ENCODE data around the gene FPGS. TPM values are rescaled to one million over a fixed set of nuclear protein-coding genes. Genes with fewer than 3 reads are reported as not detected.
A peak's percentile ranks its signal among the peaks of the same experiment; 100 is the strongest.

FPGS gene
- total and polyA plus RNA-seq, 2 of the 4 experiments (the other 2 are of a cell fraction), result 43.9 to 75.7 TPM

DNA sequence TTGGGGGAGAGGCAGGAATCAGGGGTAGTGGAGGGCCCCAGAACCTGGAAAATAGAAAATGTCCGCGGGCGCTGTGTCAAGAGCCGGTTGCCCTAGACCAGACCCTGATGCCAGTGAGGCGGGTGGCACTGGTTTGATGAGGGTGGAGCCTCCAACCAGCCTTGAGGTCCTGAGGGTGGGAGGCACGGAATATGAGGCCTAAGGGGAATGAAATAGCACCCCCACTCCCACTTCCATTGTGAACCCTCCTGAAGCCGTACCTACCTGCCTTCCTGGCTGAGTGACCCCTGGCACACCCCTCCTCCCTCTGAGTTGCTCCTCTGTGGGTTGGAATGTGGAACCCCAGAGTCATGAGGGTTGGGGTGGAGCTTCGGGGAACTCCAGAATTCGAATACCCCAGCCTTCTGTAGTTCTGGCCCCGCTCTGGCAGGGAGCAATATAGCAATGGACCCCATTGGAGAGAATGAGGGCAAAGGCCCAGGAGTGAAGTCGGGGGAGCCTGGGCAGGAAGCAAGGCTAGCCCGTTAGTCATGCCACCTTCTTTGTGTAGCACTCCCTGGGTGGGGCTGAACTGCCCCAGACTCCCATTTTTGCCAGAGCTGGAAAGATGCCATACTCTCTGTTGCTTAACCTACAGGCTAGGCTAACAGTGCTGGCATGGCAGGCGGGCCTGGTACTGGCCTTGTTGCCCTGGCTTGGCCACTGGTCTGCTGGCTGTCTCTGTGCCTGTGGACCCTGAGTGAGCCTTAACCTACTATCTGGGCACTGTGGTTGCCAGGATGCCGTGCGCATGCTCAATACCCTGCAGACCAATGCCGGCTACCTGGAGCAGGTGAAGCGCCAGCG lies 1.0 kb downstream of the FPGS start:
- no TSS peak for BruUV-seq (replicated peaks)

More for the DNA sequence above, 1.0 kb downstream of the FPGS start:
- Histone ChIP-seq H3K4me2 (ENCODE audit: low read depth, low read length) (peak overlapping the region; percentile 93), H3K9me1 (ENCODE audit: insufficient read depth, low read length) (peaks cover 15% of the 10 kb centered on the region; the same call in 1 of the 2 replicates), H3K14ac (replicated peaks; ENCODE audit: low read depth, low read length) (peak overlapping the region; percentile 98), H2AK9ac (replicated peaks; ENCODE audit: low read depth, low read length, poor library complexity) (peak overlapping the region; percentile 99), H3K4ac (ENCODE audit: low read depth, low read length) (peak overlapping the region; percentile 98), H4K20me1 (ENCODE audit: insufficient read depth, low read length) (no peaks in the 10 kb centered on the region; the same call in 1 of the 2 replicates), H3K23ac (ENCODE audit: low read depth, low read length) (peak overlapping the region; percentile 93), H3K9me3 (ENCODE audit: control insufficient read depth, insufficient read depth, low read length) (no peaks in the 10 kb centered on the region), H3K4me1 (ENCODE audit: control insufficient read depth, insufficient read depth, low read length) (peaks cover 15% of the 10 kb centered on the region), H2BK5ac (ENCODE audit: low read depth, low read length, poor library complexity, severe bottlenecking) (peak overlapping the region; percentile 65), H3K9ac (ENCODE audit: low read depth, low read length) (peak overlapping the region; percentile 94), H2BK20ac (ENCODE audit: low read depth, low read length) (no peak overlapping the region), H3K56ac (ENCODE audit: extremely low read depth, insufficient read depth, low read length) (peak overlapping the region; percentile 94), H3K27ac (ENCODE audit: insufficient read depth, low read length) (peak overlapping the region; percentile 79), H3K4me3 (ENCODE audit: insufficient read depth, low read depth, low read length) (peak overlapping the region; percentile 71), H3K36me3 (ENCODE audit: control insufficient read depth, insufficient read depth, low read length) (peaks cover 26% of the 10 kb centered on the region), H4K91ac (ENCODE audit: insufficient read depth, low read depth, low read length) (peak overlapping the region; percentile 84), H2BK15ac (ENCODE audit: low read depth, low read length) (peak overlapping the region; percentile 49; the same call in 1 of the 3 replicates), H3K27me3 (ENCODE audit: control insufficient read depth, insufficient read depth, low read length) (no peaks in the 10 kb centered on the region), H3K79me1 (ENCODE audit: low read depth in 1 of 2, low read length in 2 of 2) (peaks cover 27 to 49% of the 10 kb centered on the region in 2 experiments), H3K18ac (ENCODE audit: low read depth, low read length) (peak overlapping the region; percentile 45), H2AK5ac (ENCODE audit: low read depth, low read length) (peak overlapping the region; percentile 96), H4K5ac (ENCODE audit: low read depth, low read length) (peak overlapping the region; percentile 64), H2AFZ (replicated peaks; ENCODE audit: low read length, poor library complexity) (peak overlapping the region; percentile 100), H4K8ac (ENCODE audit: low read depth in 2 of 2, low read length in 2 of 2) (peak overlapping the region; percentile 84 to 98), H2BK120ac (ENCODE audit: low read depth, low read length) (peak overlapping the region; percentile 62)
- DNase-seq, result no peak
- ChIA-PET POLR2A (ENCODE audit: unreplicated experiment) (interaction anchor here (1.5 kb wide), 1 partner anchor 11 kb away, joined by 15 read pairs; no protein-coding TSS in a partner anchor), CTCF (no interaction called here)
- intact Hi-C loops (cut with micrococcal nuclease) (loop anchor here (5.0 kb wide), 2 partner anchors 49 to 114 kb away; partner anchors contain the start of genes ENG and ST6GALNAC4), in situ Hi-C loops (cut with MboI; ENCODE audit: low sequenced_read_pairs) (no loop called here), dilution Hi-C loops (cut with HindIII; ENCODE audit: low sequenced_read_pairs, unreplicated experiment) (no loop called here)
- TF ChIP-seq CEBPB (IDR thresholded peaks at IDR 0.05; ENCODE audit: low read depth, low read length), result peak; percentile 44; the same call in 1 of the 2 replicates
- no peak for TF ChIP-seq POLR2A (IDR thresholded peaks at IDR 0.05; ENCODE audit: low read depth, low read length)
- ATAC-seq (ENCODE audit: low read depth), result peak; percentile 19
- 67% methylated on average over 5 of the region's 18 CpGs; no CpG with 5 or more reads in 1 of the 2 experiments for WGBS, 2 experiments (ENCODE audit: extremely low coverage in 2 of 2, insufficient read length in 1 of 2)
